ENCODE results near the gene MPDU1.

- TF ChIP-seq, protein P1, sequence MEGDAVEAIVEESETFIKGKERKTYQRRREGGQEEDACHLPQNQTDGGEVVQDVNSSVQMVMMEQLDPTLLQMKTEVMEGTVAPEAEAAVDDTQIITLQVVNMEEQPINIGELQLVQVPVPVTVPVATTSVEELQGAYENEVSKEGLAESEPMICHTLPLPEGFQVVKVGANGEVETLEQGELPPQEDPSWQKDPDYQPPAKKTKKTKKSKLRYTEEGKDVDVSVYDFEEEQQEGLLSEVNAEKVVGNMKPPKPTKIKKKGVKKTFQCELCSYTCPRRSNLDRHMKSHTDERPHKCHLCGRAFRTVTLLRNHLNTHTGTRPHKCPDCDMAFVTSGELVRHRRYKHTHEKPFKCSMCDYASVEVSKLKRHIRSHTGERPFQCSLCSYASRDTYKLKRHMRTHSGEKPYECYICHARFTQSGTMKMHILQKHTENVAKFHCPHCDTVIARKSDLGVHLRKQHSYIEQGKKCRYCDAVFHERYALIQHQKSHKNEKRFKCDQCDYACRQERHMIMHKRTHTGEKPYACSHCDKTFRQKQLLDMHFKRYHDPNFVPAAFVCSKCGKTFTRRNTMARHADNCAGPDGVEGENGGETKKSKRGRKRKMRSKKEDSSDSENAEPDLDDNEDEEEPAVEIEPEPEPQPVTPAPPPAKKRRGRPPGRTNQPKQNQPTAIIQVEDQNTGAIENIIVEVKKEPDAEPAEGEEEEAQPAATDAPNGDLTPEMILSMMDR (IDR thresholded peaks at IDR 0.05; ENCODE audit: low read depth, low read length, missing input control), result no peak
- TF ChIP-seq RXRA (IDR thresholded peaks at IDR 0.05) (no peak), ATF3 (IDR thresholded peaks at IDR 0.05) (no peak), YY1 (IDR thresholded peaks at IDR 0.05) (no peak)
Measured at GRCh38 chr17:7606280-7606679, 22.6 kb downstream of the MPDU1 start.
